Upper lobe of left lung (tissue), 6 donors: ENCODE results near the gene SNX17. TPM values are rescaled to one million over a fixed set of nuclear protein-coding genes. Genes with fewer than 3 reads are reported as not detected.
"Not testable (repeated sequence)": the region's sequence is repeated elsewhere in the genome, so short reads cannot be mapped to it uniquely, and the experiment has no call there.

Experiments
- ATAC-seq, 2 donors: fragments of 200-7000 bp; cut with Tn5 transposase; one replicate each; pipeline ENCODE4 v1.9.1; 2022; ENCODE audit warnings: mild to moderate bottlenecking in 2 of 2, moderate library complexity in 2 of 2; ENCODE audit not compliant: low FRiP score in 2 of 2
- DNase-seq, 2 donors: peaks; one replicate each; pipeline ENCODE4 v3.0.0-alpha.2; 2019 to 2020
- H3K27ac ChIP-seq, 4 donors: fragments of 200-600 bp; sonication (generic); one replicate each; pipeline ENCODE4 v1.5.1; 2016 to 2019
- H3K27me3 ChIP-seq, 4 donors: fragments of 200-600 bp; sonication (generic); one replicate each; pipeline ENCODE4 v1.5.1; 2017 to 2019
- H3K36me3 ChIP-seq, 4 donors: fragments of 200-600 bp; sonication (generic); one replicate each; pipeline ENCODE4 v1.5.1; 2016 to 2019
- H3K4me1 ChIP-seq, 4 donors: fragments of 200-600 bp; sonication (generic); one replicate each; pipeline ENCODE4 v1.5.1; 2018 to 2019
- H3K4me3 ChIP-seq, 4 donors: fragments of 200-600 bp; sonication (generic); one replicate each; pipeline ENCODE4 v1.5.1; 2017 to 2019; ENCODE audit warnings: mild to moderate bottlenecking in 2 of 4, moderate library complexity in 1 of 4
- H3K9me3 ChIP-seq, 4 donors: fragments of 200-600 bp; sonication (generic); one replicate each; pipeline ENCODE4 v1.5.1; 2018 to 2019
- EP300 ChIP-seq, 4 donors: sonication (generic); formaldehyde crosslinking; IDR thresholded peaks; one replicate each; pipeline ENCODE4 v1.5.1; 2017; ENCODE audit warnings: antibody characterized with exemption in 4 of 4, control low read depth in 2 of 4
- POLR2A ChIP-seq, 4 donors: fragments of 450-650 bp; IDR thresholded peaks; one replicate each; pipeline ENCODE4 v1.5.1; 2016 to 2017; ENCODE audit warnings: antibody characterized with exemption in 4 of 4, mild to moderate bottlenecking in 2 of 4
- POLR2AphosphoS5 ChIP-seq, 2 donors: sonication (generic); formaldehyde crosslinking; IDR thresholded peaks; one replicate each; pipeline ENCODE4 v1.5.1; 2017; ENCODE audit warnings: antibody characterized with exemption in 2 of 2
- WGBS, 2 donors: methylation state at CpG; one replicate each; pipeline ENCODE4 v1.1.5; 2017 to 2018; 5-methylcytosine and 5-hydroxymethylcytosine counted together
- total RNA-seq, 6 donors: library from RNA; depleted of rRNA in 4 of 6; stranded (reverse); fragments of >200 nt in 4 of 6; gene quantifications; one replicate each; pipeline versions ENCODE4 v1.1.0 to v1.2.1, GENCODE V29; 2016 to 2021
- TF ChIP-seq, protein P1 (sequence below), 6 experiments: fragments of 450-650 bp in 4 of 6; fragments of 200-600 bp in 2 of 6; sonication (generic) in 2 of 6; IDR thresholded peaks; one replicate each; pipeline ENCODE4 v1.5.1; 2016 to 2019; ENCODE audit warnings: antibody characterized with exemption in 6 of 6
- donor health status: DM: no; HTN: no; CAD: no; lungs with moderate emphysema.
- donor health status: DM: no; HTN: yes; CAD: no; lungs with severe emphysema.

SNX17 gene
- total RNA-seq, 6 donors from 2014 or later: 69.1 to 142 (median 113) TPM

DNA sequence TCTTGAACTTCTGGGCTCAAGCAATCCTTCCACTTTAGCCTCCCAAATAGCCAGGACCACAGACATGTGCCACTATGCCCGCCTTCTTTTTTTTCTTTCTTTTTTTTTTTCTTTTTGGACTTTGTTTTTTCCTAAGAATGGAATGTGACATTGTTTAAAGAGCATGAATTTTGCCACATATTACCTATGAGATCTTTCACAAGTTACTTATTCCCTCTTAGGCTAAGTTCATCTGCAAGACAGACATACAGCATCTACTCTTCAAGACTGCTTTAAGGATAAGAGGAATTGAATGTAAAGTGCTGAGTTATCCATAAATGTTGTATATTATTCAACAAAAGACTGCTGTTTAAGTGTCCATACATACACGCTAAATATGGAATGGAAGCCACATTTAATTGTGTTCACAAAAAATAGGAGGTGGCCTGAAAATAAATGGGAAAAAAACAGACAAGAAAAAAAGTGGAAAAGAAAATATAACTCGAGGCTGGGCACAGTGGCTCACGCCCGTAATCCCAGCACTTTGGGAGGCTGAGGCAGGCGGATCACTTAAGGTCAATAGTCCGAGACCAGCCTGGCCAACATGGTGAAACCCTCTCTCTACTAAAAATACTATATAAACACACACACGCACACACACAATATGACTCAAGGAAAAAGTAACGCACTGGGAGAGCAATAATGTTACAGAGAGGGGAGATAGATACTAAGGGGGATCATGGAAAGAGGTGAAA lies 42.2 kb downstream of the SNX17 start:
- whole genome bisulfite sequencing, 2 donors: 85 to 90% methylated on average over 9 of the region's 9 CpGs

DNA sequence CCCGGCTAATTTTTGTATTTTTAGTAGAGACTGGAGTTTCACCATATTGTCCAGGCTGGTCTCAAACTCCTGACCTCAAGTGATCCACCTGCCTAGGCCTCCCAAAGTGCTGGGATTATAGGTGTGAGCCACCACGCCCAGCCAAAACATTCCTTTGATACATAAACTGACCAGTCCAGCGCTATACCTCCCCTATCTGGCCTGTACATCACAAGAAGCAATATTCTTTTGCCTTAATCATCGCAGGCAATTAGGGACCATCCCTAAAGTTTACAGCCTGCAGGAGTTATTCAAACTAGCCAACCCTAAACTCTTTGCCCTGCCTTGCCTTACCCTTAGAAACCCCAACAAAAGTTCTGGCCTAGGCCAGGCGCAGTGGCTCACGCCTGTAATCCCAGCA lies 45.7 kb downstream of the SNX17 start:
- Histone ChIP-seq H3K27me3 (no peaks in the 10 kb centered on the region), H3K27ac (no peak overlapping the region), H3K9me3 (no peaks in the 10 kb centered on the region), H3K36me3 (no peaks in the 10 kb centered on the region), H3K4me1 (no peaks in the 10 kb centered on the region), H3K4me3 (no peak overlapping the region)
- DNase-seq (no peak), ATAC-seq (no peak)
- no peak for TF ChIP-seq POLR2A (IDR thresholded peaks at IDR 0.05)
- TF ChIP-seq POLR2AphosphoS5 (IDR thresholded peaks at IDR 0.05): no peak
- TF ChIP-seq, protein P1, sequence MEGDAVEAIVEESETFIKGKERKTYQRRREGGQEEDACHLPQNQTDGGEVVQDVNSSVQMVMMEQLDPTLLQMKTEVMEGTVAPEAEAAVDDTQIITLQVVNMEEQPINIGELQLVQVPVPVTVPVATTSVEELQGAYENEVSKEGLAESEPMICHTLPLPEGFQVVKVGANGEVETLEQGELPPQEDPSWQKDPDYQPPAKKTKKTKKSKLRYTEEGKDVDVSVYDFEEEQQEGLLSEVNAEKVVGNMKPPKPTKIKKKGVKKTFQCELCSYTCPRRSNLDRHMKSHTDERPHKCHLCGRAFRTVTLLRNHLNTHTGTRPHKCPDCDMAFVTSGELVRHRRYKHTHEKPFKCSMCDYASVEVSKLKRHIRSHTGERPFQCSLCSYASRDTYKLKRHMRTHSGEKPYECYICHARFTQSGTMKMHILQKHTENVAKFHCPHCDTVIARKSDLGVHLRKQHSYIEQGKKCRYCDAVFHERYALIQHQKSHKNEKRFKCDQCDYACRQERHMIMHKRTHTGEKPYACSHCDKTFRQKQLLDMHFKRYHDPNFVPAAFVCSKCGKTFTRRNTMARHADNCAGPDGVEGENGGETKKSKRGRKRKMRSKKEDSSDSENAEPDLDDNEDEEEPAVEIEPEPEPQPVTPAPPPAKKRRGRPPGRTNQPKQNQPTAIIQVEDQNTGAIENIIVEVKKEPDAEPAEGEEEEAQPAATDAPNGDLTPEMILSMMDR (IDR thresholded peaks at IDR 0.05): no peak
- no peak for TF ChIP-seq EP300 (IDR thresholded peaks at IDR 0.05)
- WGBS, 2 donors: 98 to 99% methylated on average over 6 of the region's 6 CpGs

More for the DNA sequence above, 42.2 kb downstream of the SNX17 start:
- Histone ChIP-seq H3K36me3 (peaks cover 0 to under 1% (median 0%) of the 10 kb centered on the region in 4 donors), H3K27ac (no peak overlapping the region), H3K9me3 (no peaks in the 10 kb centered on the region), H3K27me3 (no peaks in the 10 kb centered on the region), H3K4me3 (no peak overlapping the region), H3K4me1 (peaks cover 12 to 18% (median 16%) of the 10 kb centered on the region in 4 donors)
- DNase-seq (no peak), ATAC-seq (no peak)
- no peak for TF ChIP-seq EP300 (IDR thresholded peaks at IDR 0.05)
- no peak for TF ChIP-seq POLR2A (IDR thresholded peaks at IDR 0.05)
- no peak for TF ChIP-seq POLR2AphosphoS5 (IDR thresholded peaks at IDR 0.05)
- TF ChIP-seq, protein P1 (IDR thresholded peaks at IDR 0.05): no peak

DNA sequence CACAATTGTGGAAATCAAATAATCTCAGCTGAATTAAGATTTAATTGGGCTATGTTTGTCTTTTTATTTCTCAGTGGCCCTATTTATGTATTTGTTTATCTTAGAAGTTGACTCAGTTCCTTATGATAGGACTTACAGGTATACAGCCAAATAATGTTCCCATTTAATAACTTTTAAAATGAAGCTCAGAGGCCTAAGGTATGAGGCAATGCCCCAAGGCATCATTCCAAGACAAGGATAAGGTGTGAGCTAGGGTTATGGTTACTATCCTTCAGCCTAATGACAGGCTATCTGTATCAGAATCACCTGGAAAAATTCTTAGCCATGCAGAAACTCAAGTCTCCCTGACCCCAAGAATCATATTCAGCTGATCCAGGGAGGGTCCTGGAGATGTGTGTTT lies 50.6 kb downstream of the SNX17 start:
- ATAC-seq: no peak
- H3K9me3 ChIP-seq: no peaks in the 10 kb centered on the region
- no peak overlapping the region for H3K27ac ChIP-seq
- no peaks in the 10 kb centered on the region for H3K27me3 ChIP-seq
- DNase-seq: no peak
- H3K4me1 ChIP-seq: no peaks in the 10 kb centered on the region
- no peaks in the 10 kb centered on the region for H3K36me3 ChIP-seq
- no peak overlapping the region for H3K4me3 ChIP-seq
- TF ChIP-seq EP300 (IDR thresholded peaks at IDR 0.05): no peak

DNA sequence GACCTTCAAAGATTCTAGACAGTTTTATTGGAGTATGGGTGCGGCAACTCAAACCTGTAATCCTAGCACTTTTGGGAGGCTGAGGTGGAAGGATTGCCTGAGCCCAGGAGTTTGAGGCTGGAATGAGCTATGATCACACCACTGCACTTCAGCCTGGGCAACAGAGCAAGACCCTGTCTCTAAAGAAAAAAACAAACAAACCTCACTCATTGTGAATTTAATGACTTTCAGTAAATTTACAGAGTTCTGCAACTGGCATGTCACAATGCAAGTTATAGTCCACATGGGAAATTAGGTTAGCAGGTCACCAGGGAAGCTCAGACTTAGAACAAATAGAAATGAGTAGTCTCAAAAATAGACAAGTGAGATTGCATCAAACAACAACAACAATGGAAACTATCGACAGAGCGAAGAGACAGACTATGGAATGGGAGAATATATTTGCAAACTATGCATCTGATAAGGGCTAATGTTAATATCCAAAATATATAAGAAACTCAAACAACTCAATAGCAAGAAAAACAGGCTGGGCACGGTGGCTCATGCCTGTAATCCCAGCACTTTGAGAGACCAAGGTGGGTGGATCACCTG lies 51.3 kb downstream of the SNX17 start:
- WGBS, 2 donors: 79 to 90% methylated on average over 4 of the region's 4 CpGs
- Histone ChIP-seq H3K27ac (no peak overlapping the region), H3K27me3 (no peaks in the 10 kb centered on the region), H3K36me3 (no peaks in the 10 kb centered on the region), H3K4me3 (no peak overlapping the region), H3K9me3 (no peaks in the 10 kb centered on the region), H3K4me1 (no peaks in the 10 kb centered on the region)
- no peak for TF ChIP-seq POLR2A (IDR thresholded peaks at IDR 0.05)
- TF ChIP-seq, protein P1 (IDR thresholded peaks at IDR 0.05): no peak
- no peak for TF ChIP-seq POLR2AphosphoS5 (IDR thresholded peaks at IDR 0.05)
- TF ChIP-seq EP300 (IDR thresholded peaks at IDR 0.05): no peak
- DNase-seq (no peak), ATAC-seq (no peak)

DNA sequence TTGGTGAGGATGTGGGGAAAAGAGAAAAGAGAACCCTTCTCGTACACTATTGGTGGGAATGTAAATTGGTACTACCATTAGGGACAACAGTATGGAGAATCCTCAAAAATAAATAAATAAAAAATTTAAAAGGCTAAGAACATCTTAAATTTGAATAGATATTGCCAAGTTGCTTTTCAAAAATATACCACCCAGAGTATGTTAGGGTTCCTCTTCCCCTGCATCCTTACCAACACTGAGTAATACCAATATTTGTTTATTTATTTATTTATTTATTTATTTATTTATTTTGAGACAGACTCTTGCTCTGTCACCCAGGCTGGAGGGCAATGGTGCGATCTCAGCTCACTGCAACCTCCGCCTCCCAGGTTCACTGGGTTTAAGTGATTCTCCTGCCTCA lies 52.5 kb downstream of the SNX17 start:
- DNase-seq: no peak
- H3K4me1 ChIP-seq: peaks cover 0 to 7% (median 4%) of the 10 kb centered on the region in 4 donors
- no peak overlapping the region for H3K4me3 ChIP-seq
- TF ChIP-seq EP300 (IDR thresholded peaks at IDR 0.05) (no peak), POLR2A (IDR thresholded peaks at IDR 0.05) (no peak), POLR2AphosphoS5 (IDR thresholded peaks at IDR 0.05) (no peak)
- TF ChIP-seq, protein P1 (IDR thresholded peaks at IDR 0.05): no peak
- no peak overlapping the region for H3K27ac ChIP-seq
- no peak for ATAC-seq
- no peaks in the 10 kb centered on the region for H3K27me3 ChIP-seq
- whole genome bisulfite sequencing, 2 donors: 93 to 97% methylated on average over 3 of the region's 3 CpGs
- H3K9me3 ChIP-seq: no peaks in the 10 kb centered on the region
- no peaks in the 10 kb centered on the region for H3K36me3 ChIP-seq

DNA sequence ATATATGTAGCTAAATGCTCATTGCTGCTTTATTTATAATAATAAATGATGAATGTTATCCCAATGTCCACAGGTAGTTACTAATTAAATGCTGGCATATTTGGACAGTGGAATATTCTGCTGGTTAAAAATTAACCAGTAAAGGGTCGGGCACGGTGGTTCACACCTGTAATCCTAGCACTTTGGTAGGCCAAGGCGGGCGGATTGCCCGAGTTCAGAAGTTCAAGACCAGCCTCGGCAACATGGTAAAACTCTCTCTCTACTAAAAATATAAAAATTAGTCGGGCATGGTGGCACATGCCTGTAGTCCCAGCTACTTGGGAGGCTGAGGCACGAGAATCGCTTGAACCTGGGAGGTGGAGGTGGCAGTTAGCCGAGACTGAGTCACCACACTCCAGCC lies 54.6 kb downstream of the SNX17 start:
- H3K4me3 ChIP-seq, H3K27ac ChIP-seq, H3K27me3 ChIP-seq, H3K36me3 ChIP-seq, H3K9me3 ChIP-seq, ATAC-seq, DNase-seq: not testable (repeated sequence)
- H3K4me1 ChIP-seq: peaks cover 5 to 17% (median 13%) of the 10 kb centered on the region in 4 donors
- WGBS, 2 donors: 87 to 91% methylated on average over 10 of the region's 10 CpGs
